ENCODE measurements around the gene VMAC.

VMAC gene

DNA sequence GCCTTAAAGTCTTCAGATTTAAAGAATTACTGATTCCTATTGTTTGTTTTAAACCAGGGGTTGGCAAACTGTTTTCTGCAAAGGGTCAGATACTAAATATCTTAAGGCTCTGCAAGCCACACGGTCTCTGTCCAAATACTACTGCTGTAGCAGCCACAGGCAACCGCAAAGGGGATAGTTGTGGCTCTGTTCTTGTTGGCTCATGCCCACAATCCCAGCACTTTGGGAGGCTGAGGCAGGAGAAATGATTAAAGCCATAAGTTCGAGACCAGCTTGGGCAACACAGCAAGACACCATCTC, 50.9 kb downstream of the VMAC start:
- H3K4me1 ChIP-seq (ENCODE audit: insufficient read depth, low read length) = peaks cover 66% of the 10 kb centered on the region
- no peaks in the 10 kb centered on the region for H3K9me3 ChIP-seq (ENCODE audit: control insufficient read depth, insufficient read depth, low read length)
- no peak overlapping the region for H3K9ac ChIP-seq (ENCODE audit: low read depth, low read length)
- H3K36me3 ChIP-seq (ENCODE audit: insufficient read depth, low read length) = peaks cover 1% of the 10 kb centered on the region; the same call in 1 of the 2 replicates

DNA sequence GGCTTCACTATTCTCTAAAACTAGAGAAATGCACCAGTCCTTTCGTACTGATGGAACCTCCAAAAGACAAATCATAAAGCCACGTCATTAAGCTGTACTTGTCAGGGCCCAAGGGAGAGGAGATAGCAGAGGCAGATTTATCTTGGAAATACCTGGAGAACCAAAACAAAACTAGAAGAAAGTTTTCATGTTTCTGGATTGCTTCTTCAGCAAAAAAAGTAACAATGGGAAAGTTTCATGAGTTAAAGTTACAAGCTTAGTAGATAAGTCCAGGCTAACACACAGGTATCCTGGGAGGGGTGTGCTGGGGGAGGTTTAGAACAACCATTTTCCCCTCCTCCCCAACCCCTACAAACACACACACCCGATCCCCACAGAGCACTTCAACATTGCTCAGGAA, 51.7 kb downstream of the VMAC start:
- Histone ChIP-seq H3K4me1 (ENCODE audit: insufficient read depth, low read length) (peaks cover 59% of the 10 kb centered on the region), H3K9me3 (ENCODE audit: control insufficient read depth, insufficient read depth, low read length) (no peaks in the 10 kb centered on the region), H3K36me3 (ENCODE audit: insufficient read depth, low read length) (no peaks in the 10 kb centered on the region), H3K9ac (ENCODE audit: low read depth, low read length) (no peak overlapping the region)

DNA sequence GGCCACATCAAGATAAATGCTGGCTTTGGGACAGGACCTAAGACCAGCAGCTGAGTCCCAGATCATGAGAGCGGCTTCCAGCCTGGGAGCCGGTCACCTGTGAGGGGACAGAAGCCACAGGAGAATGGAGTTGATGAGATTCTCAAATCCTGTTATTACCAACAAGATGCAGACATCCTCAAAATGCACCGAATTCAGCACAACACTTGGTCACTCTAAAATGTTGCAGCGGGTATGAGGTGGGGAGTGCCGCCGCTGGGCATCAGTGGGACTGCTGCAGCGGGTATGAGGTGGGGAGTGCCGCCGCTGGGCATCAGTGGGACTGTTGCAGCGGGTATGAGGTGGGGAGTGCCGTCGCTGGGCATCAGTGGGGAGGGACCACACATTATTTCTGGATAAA, 52.1 kb downstream of the VMAC start:
- Histone ChIP-seq H3K4me1 (ENCODE audit: insufficient read depth, low read length) (peaks cover 57% of the 10 kb centered on the region), H3K36me3 (ENCODE audit: insufficient read depth, low read length) (no peaks in the 10 kb centered on the region), H3K9ac (ENCODE audit: low read depth, low read length) (no peak overlapping the region), H3K9me3 (ENCODE audit: control insufficient read depth, insufficient read depth, low read length) (no peaks in the 10 kb centered on the region)

DNA sequence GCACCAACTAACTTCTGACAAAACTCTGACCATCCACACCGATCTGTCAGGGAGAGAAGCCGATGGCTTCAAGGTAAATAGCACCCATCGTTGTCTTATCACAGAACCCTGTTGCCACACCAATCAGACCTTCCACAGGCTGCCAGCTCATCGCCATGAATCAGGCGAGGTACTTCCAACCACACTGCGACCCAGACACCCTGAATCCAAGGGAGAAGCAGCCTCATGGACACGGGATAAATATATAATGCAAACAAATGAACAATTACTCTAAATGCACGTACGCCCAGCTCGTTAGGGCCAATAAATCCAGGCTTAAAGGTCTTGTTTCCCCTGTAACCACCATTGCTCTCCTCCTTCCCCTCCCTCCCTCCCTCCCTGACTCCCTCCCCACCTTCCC, 52.5 kb downstream of the VMAC start:
- no peaks in the 10 kb centered on the region for H3K36me3 ChIP-seq (ENCODE audit: insufficient read depth, low read length)
- H3K4me1 ChIP-seq (ENCODE audit: insufficient read depth, low read length) = peaks cover 57% of the 10 kb centered on the region
- H3K9ac ChIP-seq (ENCODE audit: low read depth, low read length) = no peak overlapping the region
- H3K9me3 ChIP-seq (ENCODE audit: control insufficient read depth, insufficient read depth, low read length) = no peaks in the 10 kb centered on the region

DNA sequence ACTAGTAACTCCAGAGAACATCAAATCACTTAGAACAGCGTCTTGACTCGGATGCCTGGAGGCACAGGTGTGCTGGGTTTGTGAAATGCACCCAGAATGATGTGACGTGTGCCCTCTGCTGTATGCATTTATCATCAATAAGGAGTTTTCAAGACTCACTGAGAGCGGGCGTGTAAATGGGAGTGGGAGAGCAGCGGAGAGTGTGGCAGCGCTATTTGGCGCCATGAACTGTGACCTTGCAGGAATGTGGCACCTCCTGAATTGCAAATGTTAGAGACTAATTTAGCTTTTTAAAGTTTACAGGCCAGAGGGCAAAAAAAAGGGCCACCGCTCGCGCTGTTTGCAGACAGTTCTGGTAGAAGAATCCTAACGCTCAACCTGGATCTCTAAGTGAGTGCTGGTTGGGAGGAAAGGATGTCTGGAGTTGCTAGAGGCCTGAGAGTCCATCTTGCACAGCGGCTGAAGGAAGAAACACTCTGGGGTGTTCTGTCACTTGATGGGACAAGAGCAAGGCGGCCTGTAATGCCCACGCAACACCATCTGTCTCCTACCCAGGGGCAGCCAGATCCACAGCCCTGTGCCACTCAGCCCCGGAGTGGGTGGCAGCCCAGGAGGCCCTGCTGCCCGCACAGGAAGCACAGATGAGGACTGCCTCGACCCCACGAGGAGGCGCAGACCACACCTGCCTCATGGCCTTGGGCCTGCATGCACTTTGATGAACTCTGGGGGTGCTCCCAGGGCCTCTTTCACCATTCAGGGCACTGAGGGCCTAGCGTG, 53.6 kb downstream of the VMAC start:
- Histone ChIP-seq H3K4me1 (ENCODE audit: insufficient read depth, low read length) (peaks cover 52% of the 10 kb centered on the region), H3K9ac (ENCODE audit: low read depth, low read length) (no peak overlapping the region), H3K36me3 (ENCODE audit: insufficient read depth, low read length) (no peaks in the 10 kb centered on the region), H3K9me3 (ENCODE audit: control insufficient read depth, insufficient read depth, low read length) (no peaks in the 10 kb centered on the region)

DNA sequence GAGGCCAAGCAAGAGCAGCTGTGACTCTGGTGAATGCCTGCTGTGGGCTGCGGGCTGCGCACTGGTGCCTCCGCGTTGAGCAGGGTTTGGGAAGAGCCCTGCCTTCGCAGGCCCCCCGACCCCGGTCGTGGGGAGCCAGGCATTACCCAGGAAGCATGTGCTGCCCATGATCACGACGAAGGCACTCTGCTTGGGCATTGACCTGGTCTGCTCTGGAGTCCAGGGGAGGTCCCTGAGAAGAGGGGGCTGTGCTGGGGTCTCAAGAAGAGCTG, 54.1 kb downstream of the VMAC start:
- peaks cover 46% of the 10 kb centered on the region for H3K4me1 ChIP-seq (ENCODE audit: insufficient read depth, low read length)
- no peak overlapping the region for H3K9ac ChIP-seq (ENCODE audit: low read depth, low read length)
- H3K36me3 ChIP-seq (ENCODE audit: insufficient read depth, low read length) = no peaks in the 10 kb centered on the region
- no peaks in the 10 kb centered on the region for H3K9me3 ChIP-seq (ENCODE audit: control insufficient read depth, insufficient read depth, low read length)

DNA sequence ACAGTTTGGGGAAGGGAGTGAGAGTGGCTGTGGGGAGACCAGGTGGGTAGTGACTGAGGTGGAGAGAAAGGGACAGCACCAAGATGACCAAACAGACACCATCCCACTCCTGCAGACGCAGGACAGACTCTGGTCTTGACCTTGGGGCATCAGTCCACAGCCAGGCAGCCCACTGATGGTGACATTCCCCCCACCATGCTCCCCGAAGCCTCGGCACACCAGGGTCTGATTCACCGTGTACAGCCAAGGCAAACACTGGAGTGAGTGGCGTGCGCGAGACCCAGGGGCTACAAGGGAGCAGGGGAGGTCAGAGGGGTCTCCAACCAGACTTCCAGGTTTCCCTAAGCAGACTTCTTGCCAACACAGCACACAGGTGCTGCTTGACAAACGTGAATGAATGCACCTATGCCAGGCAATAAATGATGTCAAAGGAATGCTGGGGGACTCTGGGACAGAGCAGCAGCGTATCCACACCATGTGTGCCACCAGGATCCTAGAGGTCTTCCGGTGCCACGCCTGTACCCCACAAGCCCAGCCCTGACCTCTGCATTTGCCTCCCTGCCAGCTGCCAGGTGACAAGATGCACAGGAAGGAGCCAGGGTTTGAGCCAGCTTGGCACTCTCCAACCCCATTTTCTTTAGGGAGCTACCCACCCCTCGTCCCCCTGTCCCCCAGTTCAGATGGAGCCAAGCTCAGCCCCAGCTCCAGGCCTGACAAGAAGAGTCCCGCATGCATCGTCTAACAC, 54.8 kb downstream of the VMAC start:
- H3K9ac ChIP-seq (ENCODE audit: low read depth, low read length) = no peak overlapping the region
- H3K4me1 ChIP-seq (ENCODE audit: insufficient read depth, low read length) = peaks cover 40% of the 10 kb centered on the region
- H3K36me3 ChIP-seq (ENCODE audit: insufficient read depth, low read length) = no peaks in the 10 kb centered on the region
- no peaks in the 10 kb centered on the region for H3K9me3 ChIP-seq (ENCODE audit: control insufficient read depth, insufficient read depth, low read length)
